ENCODE data around the gene LTB. TPM values are rescaled to one million over a fixed set of nuclear protein-coding genes. Genes with fewer than 3 reads are reported as not detected.

The LTB gene
- total RNA-seq, 1 experiment from 2014 or later = not detected

DNA sequence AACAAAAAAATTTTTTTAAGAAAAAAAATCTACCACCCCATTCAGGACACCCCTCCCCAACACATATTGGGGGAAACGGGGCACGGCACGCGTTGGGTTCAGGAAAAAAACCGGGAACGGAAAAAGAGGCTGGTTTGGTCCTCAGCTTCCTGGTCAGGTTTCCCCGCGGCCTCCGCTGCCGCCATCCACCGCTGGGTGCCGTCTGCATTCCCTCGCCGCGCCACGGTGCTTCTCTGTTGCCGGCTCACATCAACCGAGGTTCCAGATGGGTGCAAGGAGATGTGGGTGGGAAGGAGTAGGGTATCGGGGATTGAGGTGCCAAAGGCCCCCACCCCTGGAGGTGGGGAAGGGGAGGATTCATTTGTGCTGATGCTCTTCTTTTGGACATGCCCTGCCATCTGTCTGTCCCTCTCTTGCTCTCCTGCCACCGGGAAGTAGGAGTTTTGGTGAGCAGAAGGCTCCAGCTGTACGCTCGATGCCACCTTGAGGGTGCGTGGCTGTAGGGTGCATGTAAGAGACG is 47.6 kb downstream of the LTB start:
- DNase-seq = no peak
- Histone ChIP-seq H2AK5ac (ENCODE audit: insufficient read length, low read length) (no peak overlapping the region), H3K14ac (ENCODE audit: insufficient read depth, low read length) (no peak overlapping the region), H3K9ac (ENCODE audit: extremely low read depth, insufficient read length, low read length) (no peak overlapping the region), H3K27ac (ENCODE audit: insufficient read length, low read depth, low read length) (no peak overlapping the region), H2BK5ac (ENCODE audit: insufficient read length, low read length) (no peak overlapping the region), H4K8ac (replicated peaks; ENCODE audit: insufficient read length, low read depth, low read length) (no peak overlapping the region), H2BK12ac (ENCODE audit: insufficient read length, low read depth, low read length) (no peak overlapping the region), H3K9me3 (ENCODE audit: control insufficient read depth, low read depth, low read length) (no peaks in the 10 kb centered on the region), H2AFZ (ENCODE audit: low read length) (no peak overlapping the region), H4K91ac (ENCODE audit: insufficient read length, low read depth, low read length) (no peak overlapping the region), H3K56ac (ENCODE audit: insufficient read length, low read depth, low read length) (no peak overlapping the region), H3K79me1 (ENCODE audit: insufficient read depth, low read depth, low read length, poor library complexity, severe bottlenecking) (peaks cover 16% of the 10 kb centered on the region), H2BK15ac (ENCODE audit: low read depth, low read length) (no peak overlapping the region), H3K23ac (ENCODE audit: insufficient read length, low read depth, low read length) (no peak overlapping the region), H3K23me2 (ENCODE audit: insufficient read length, low read depth, low read length, poor library complexity, severe bottlenecking) (no peaks in the 10 kb centered on the region), H4K20me1 (ENCODE audit: control insufficient read depth, insufficient read depth, insufficient read length) (peaks cover 4% of the 10 kb centered on the region), H2BK120ac (ENCODE audit: low read depth, low read length, poor library complexity, severe bottlenecking) (no peak overlapping the region), H3K4ac (ENCODE audit: low read depth, low read length) (no peak overlapping the region), H3K4me2 (ENCODE audit: insufficient read depth, insufficient read length, low read length) (no peak overlapping the region), H3K4me1 (ENCODE audit: insufficient read depth, low read length) (no peaks in the 10 kb centered on the region; the same call in 1 of the 2 replicates), H3K79me2 (ENCODE audit: insufficient read depth, low read length) (peaks cover 14% of the 10 kb centered on the region), H3T11ph (ENCODE audit: low read length) (no peak overlapping the region), H3K27me3 (ENCODE audit: insufficient read depth, low read length) (no peaks in the 10 kb centered on the region), H3K18ac (ENCODE audit: insufficient read length, low read depth, low read length) (no peak overlapping the region), H2BK20ac (ENCODE audit: low read depth, low read length, poor library complexity, severe bottlenecking) (no peak overlapping the region), H4K5ac (ENCODE audit: insufficient read length, low read depth, low read length) (no peak overlapping the region)
- no CpG with 5 or more reads among the region's 24 CpGs for WGBS (ENCODE audit: extremely low coverage, insufficient read length, low lambda C conversion rate)
- no peaks in the 10 kb centered on the region for H3K27me3 Mint-ChIP-seq (ENCODE audit: low read depth)
- no peak overlapping the region; a peak in 1 of 7 replicates for H3K27ac Mint-ChIP-seq
- TF ChIP-seq, protein P1, sequence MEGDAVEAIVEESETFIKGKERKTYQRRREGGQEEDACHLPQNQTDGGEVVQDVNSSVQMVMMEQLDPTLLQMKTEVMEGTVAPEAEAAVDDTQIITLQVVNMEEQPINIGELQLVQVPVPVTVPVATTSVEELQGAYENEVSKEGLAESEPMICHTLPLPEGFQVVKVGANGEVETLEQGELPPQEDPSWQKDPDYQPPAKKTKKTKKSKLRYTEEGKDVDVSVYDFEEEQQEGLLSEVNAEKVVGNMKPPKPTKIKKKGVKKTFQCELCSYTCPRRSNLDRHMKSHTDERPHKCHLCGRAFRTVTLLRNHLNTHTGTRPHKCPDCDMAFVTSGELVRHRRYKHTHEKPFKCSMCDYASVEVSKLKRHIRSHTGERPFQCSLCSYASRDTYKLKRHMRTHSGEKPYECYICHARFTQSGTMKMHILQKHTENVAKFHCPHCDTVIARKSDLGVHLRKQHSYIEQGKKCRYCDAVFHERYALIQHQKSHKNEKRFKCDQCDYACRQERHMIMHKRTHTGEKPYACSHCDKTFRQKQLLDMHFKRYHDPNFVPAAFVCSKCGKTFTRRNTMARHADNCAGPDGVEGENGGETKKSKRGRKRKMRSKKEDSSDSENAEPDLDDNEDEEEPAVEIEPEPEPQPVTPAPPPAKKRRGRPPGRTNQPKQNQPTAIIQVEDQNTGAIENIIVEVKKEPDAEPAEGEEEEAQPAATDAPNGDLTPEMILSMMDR (conservative IDR thresholded peaks at IDR 0.05) = no peak
- H3K9me3 Mint-ChIP-seq = no peaks in the 10 kb centered on the region
- H3K4me1 Mint-ChIP-seq = peaks cover 34 to 43% of the 10 kb centered on the region in 2 experiments
- peaks cover 86 to 98% (median 96%) of the 10 kb centered on the region in 3 experiments for H3K36me3 Mint-ChIP-seq (ENCODE audit: insufficient read depth in 1 of 3, low read depth in 3 of 3)
- no peak overlapping the region for H3K4me3 Mint-ChIP-seq
